Gastrocnemius medialis (tissue), 4 donors: ENCODE results near the gene SSU72. TPM values are rescaled to one million over a fixed set of nuclear protein-coding genes. Genes with fewer than 3 reads are reported as not detected.
"Not testable (repeated sequence)": the region's sequence is repeated elsewhere in the genome, so short reads cannot be mapped to it uniquely, and the experiment has no call there.

ENCODE experiments used
- ATAC-seq, 2 donors: fragments of 150-250 bp; one replicate each; pipeline ENCODE4 v1.9.1; 2016
- DNase-seq, 2 donors: peaks; one replicate each; pipeline ENCODE4 v3.0.0-alpha.2; 2019
- H3K27ac ChIP-seq, 4 donors: fragments of 200-600 bp; sonication (generic); 1 replicate in 1 of 4; 2 replicates in 3 of 4; pipeline ENCODE4 v1.5.1; 2016 to 2018; ENCODE audit warnings: mild to moderate bottlenecking in 2 of 4, moderate library complexity in 1 of 4
- H3K27me3 ChIP-seq, 3 donors: fragments of 200-600 bp; sonication (generic) in 2 of 3; 1 replicate in 1 of 3; 2 replicates in 2 of 3; pipeline versions ENCODE4 v1.5.1 to v1.6.0; 2016 to 2019; ENCODE audit warnings: mild to moderate bottlenecking in 1 of 3, moderate library complexity in 1 of 3
- H3K36me3 ChIP-seq, 2 donors: fragments of 200-600 bp; sonication (generic) in 1 of 2; one replicate each; pipeline ENCODE4 v1.5.1; 2017 to 2018
- H3K4me1 ChIP-seq, 2 donors: fragments of 200-600 bp; sonication (generic) in 1 of 2; one replicate each; pipeline ENCODE4 v1.5.1; 2016 to 2017; ENCODE audit warnings: mild to moderate bottlenecking in 2 of 2
- H3K4me3 ChIP-seq, 4 donors: fragments of 200-600 bp; sonication (generic) in 3 of 4; 1 replicate in 1 of 4; 2 replicates in 3 of 4; pipeline ENCODE4 v1.5.1; 2016 to 2019; ENCODE audit warnings: mild to moderate bottlenecking in 2 of 4
- H3K9me3 ChIP-seq, 3 donors: fragments of 200-600 bp; sonication (generic) in 2 of 3; 1 replicate in 1 of 3; 2 replicates in 2 of 3; pipeline ENCODE4 v1.5.1; 2016 to 2019
- CTCF ChIP-seq, 5 experiments: fragments of 450-650 bp in 3 of 5; fragments of 200-600 bp in 2 of 5; sonication (generic) in 2 of 5; IDR thresholded peaks in 4 of 5; conservative IDR thresholded peaks in 1 of 5; 1 replicate in 4 of 5; 2 replicates in 1 of 5; pipeline ENCODE4 v1.5.1; 2016 to 2019; ENCODE audit warnings: antibody characterized with exemption in 5 of 5, mild to moderate bottlenecking in 3 of 5, moderate library complexity in 3 of 5
- POLR2A ChIP-seq, 2 donors: fragments of 450-650 bp; IDR thresholded peaks; one replicate each; pipeline ENCODE4 v1.6.1; 2017; ENCODE audit warnings: antibody characterized with exemption in 2 of 2, mild to moderate bottlenecking in 2 of 2, moderate library complexity in 2 of 2
- in situ Hi-C, 4 donors: fragments of 200-750 bp; cut with MboI; loops; one replicate each; pipeline versions ENCODE4 v1.15.0 to v1.8.0; 2017; ENCODE audit warnings: low sequenced_read_pairs in 4 of 4
- intact Hi-C: fragments of 100-400 bp; cut with DNase I; formaldehyde crosslinking; loops from one replicate; pipeline ENCODE4 v1.15.1; 2023; ENCODE audit warnings: low total_unique reads
- total RNA-seq, 4 donors: library from RNA; depleted of rRNA; stranded (reverse); fragments of >200 nt; gene quantifications; one replicate each; pipeline versions ENCODE4 v1.1.0 to v1.2.3, GENCODE V29; 2016

The SSU72 gene
- total RNA-seq, 4 donors from 2014 or later, result 141 to 235 (median 208) TPM

- no peak for ATAC-seq
- intact Hi-C loops (no loop called here), in situ Hi-C loops (no loop called here)
- Histone ChIP-seq H3K9me3 (no peaks in the 10 kb centered on the region), H3K27me3 (no peaks in the 10 kb centered on the region), H3K36me3 (peaks cover 0 to 20% of the 10 kb centered on the region in 2 donors), H3K4me1 (no peaks in the 10 kb centered on the region), H3K27ac (no peak overlapping the region), H3K4me3 (no peak overlapping the region)
- no peak for DNase-seq
- TF ChIP-seq POLR2A (IDR thresholded peaks at IDR 0.05), result no peak
- no peak for TF ChIP-seq CTCF (IDR thresholded peaks at IDR 0.05 in 4 of 5, conservative IDR thresholded peaks at IDR 0.05 in 1 of 5)
These were observed 53.3 kb downstream of the SSU72 start for GRCh38 chr1:1521331-1521730.

GRCh38 chr1:1519805-1520505 lies 54.7 kb downstream of the SSU72 start:
- DNase-seq, H3K9me3 ChIP-seq, H3K27me3 ChIP-seq, in situ Hi-C loops, intact Hi-C loops, H3K4me3 ChIP-seq, ATAC-seq, H3K27ac ChIP-seq, H3K4me1 ChIP-seq: not testable (repeated sequence)
- H3K36me3 ChIP-seq, result peaks cover 0 to 22% of the 10 kb centered on the region in 2 donors

- DNase-seq, ATAC-seq, intact Hi-C loops, H3K4me3 ChIP-seq, H3K27me3 ChIP-seq, H3K4me1 ChIP-seq, H3K27ac ChIP-seq, H3K9me3 ChIP-seq, in situ Hi-C loops: not testable (repeated sequence)
- peaks cover 0 to 23% of the 10 kb centered on the region in 2 donors for H3K36me3 ChIP-seq
These were observed 56.0 kb downstream of the SSU72 start for GRCh38 chr1:1518621-1519007.

GRCh38 chr1:1517973-1518620 lies 56.6 kb downstream of the SSU72 start:
- Histone ChIP-seq H3K27me3 (no peaks in the 10 kb centered on the region), H3K9me3 (no peaks in the 10 kb centered on the region), H3K4me1 (no peaks in the 10 kb centered on the region), H3K36me3 (peaks cover 0 to 23% of the 10 kb centered on the region in 2 donors), H3K27ac (no peak overlapping the region), H3K4me3 (no peak overlapping the region)
- in situ Hi-C loops, result no loop called here
- intact Hi-C loops, result no loop called here
- ATAC-seq, result no peak
- no peak for TF ChIP-seq POLR2A (IDR thresholded peaks at IDR 0.05)
- TF ChIP-seq CTCF (IDR thresholded peaks at IDR 0.05 in 4 of 5, conservative IDR thresholded peaks at IDR 0.05 in 1 of 5), result no peak
- no peak for DNase-seq

DNA sequence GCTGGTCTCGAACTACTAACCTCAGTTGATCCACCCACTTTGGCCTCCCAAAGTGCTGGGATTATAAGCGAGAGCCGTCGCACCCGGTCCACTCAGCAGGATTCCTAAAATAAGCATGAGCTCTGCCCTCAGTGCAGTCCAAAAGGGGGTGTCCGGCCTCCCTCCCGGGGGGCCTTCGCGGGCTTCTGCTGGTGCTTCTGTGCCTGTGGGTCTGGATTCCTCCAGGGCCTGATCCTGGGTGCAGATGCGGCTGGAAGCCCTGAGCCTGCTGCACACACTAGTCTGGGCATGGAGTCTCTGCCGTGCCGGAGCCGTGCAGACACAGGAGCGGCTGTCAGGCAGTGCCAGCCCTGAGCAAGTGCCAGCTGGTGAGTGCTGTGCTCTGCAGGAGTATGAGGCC lies 57.7 kb downstream of the SSU72 start:
- intact Hi-C loops, H3K27me3 ChIP-seq, H3K9me3 ChIP-seq, H3K4me1 ChIP-seq, in situ Hi-C loops, DNase-seq, ATAC-seq, H3K27ac ChIP-seq, H3K4me3 ChIP-seq: not testable (repeated sequence)
- peaks cover 0 to 23% of the 10 kb centered on the region in 2 donors for H3K36me3 ChIP-seq

DNA sequence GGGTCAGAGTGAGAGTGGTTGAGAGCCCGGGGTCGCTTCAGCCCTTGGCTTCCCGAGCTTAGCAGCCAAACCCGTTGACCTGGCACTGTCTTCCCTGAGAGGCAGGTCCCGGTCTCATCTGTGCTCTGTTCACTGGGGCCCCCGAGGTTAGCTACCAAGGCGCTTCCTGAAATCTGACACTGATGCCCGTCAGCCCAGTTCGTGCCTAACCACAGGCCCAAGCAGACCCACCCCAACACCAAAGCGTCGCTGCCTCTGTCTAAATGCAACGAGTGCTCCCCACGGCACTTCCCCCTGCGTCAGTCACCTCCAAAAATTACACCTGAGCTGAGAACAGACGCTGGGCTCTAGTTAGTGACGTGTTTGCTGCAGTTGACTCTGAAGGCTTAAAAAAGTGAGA lies 60.3 kb downstream of the SSU72 start:
- H3K9me3 ChIP-seq, H3K4me1 ChIP-seq, ATAC-seq, H3K27ac ChIP-seq, in situ Hi-C loops, H3K27me3 ChIP-seq, H3K4me3 ChIP-seq, DNase-seq: not testable (repeated sequence)
- peaks cover 0 to 10% of the 10 kb centered on the region in 2 donors for H3K36me3 ChIP-seq
- intact Hi-C loops, result loop anchor here (5.0 kb wide), 1 partner anchor 103 kb away; the partner anchor contains the start of gene MIB2

DNA sequence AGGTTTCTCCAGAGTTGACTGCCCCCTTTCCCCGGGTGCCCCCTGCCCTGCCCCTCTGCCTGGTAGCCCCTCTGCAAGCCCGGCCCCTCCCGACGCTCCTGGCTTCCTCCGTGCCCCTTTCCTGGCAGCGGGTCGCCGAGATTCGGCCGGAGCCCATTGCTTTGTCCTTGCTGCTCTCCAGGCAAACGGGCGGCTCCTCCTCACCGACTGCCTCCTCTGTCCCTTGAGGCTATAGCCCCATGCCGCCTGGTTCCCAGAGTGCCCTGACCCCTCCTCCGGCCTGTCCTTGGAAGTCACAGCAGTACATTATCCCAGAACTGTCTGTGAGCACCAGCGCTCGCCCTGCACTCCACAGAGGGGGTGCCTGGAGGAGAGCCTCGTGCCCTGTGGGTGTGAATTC lies 61.0 kb downstream of the SSU72 start:
- H3K4me3 ChIP-seq, H3K27ac ChIP-seq, in situ Hi-C loops, DNase-seq, H3K4me1 ChIP-seq, ATAC-seq, H3K27me3 ChIP-seq, H3K9me3 ChIP-seq: not testable (repeated sequence)
- peaks cover 0 to 10% of the 10 kb centered on the region in 2 donors for H3K36me3 ChIP-seq
- intact Hi-C loops, result loop anchor here (5.0 kb wide), 1 partner anchor 104 kb away; the partner anchor contains the start of gene MIB2

DNA sequence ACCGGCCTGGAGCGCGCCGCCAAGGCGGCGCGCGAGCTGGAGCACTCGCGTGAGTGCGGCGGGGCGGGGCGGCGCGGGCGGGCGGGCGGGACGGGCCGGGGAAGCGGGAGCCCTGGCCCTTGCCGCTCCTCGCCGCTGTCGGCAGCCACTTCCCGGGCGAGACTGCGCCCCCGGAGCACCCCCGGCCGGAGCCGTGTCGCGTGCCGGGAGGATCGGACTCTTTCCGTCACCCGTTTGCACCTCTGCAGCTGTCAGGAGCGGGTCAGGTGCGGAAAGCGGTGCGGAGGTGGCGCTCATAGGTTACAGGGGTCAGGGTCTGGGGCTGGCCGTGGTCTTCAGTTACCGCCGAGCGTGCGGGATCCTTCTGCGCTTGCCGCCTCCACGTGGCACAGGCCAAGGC lies 62.2 kb downstream of the SSU72 start:
- H3K36me3 ChIP-seq, DNase-seq, ATAC-seq, H3K9me3 ChIP-seq, in situ Hi-C loops, H3K27me3 ChIP-seq: not testable (repeated sequence)
- H3K4me1 ChIP-seq, result peaks cover 6 to 13% of the 10 kb centered on the region in 2 donors
- peak overlapping the region; percentile 93 to 100 (median 96) for H3K27ac ChIP-seq
- intact Hi-C loops, result loop anchor here (1.0 to 5.0 kb wide), 3 partner anchors 41 to 105 kb away; partner anchors contain the start of genes ATAD3B, MIB2 and SSU72
- H3K4me3 ChIP-seq, result peak overlapping the region; percentile 56 to 94 (median 87)
